8988T (cell line): ENCODE results near the gene GPC5.
"Not testable (repeated sequence)": the region's sequence is repeated elsewhere in the genome, so short reads cannot be mapped to it uniquely, and the experiment has no call there.

Experiments used
- DNase-seq: peaks from one replicate; pipeline ENCODE4 v3.0.0; 2011

The GPC5 gene

GRCh38 chr13:92717857-92718256 lies 1319.4 kb downstream of the GPC5 start:
- no peak for DNase-seq

GRCh38 chr13:92719868-92720267 lies 1321.4 kb downstream of the GPC5 start:
- no peak for DNase-seq

GRCh38 chr13:92721620-92722019 lies 1323.2 kb downstream of the GPC5 start:
- DNase-seq = no peak

- DNase-seq = no peak
Observed at GRCh38 chr13:92727118-92727517, 1328.7 kb downstream of the GPC5 start.

GRCh38 chr13:92734068-92734467 lies 1335.6 kb downstream of the GPC5 start:
- DNase-seq = no peak

GRCh38 chr13:92734545-92734944 lies 1336.1 kb downstream of the GPC5 start:
- no peak for DNase-seq

GRCh38 chr13:92735909-92736308 lies 1337.5 kb downstream of the GPC5 start:
- no peak for DNase-seq

- DNase-seq = no peak
Observed at GRCh38 chr13:92739306-92739818, 1340.9 kb downstream of the GPC5 start.

- no peak for DNase-seq
Observed at GRCh38 chr13:92743992-92744391, 1345.6 kb downstream of the GPC5 start.

- no peak for DNase-seq
Observed at GRCh38 chr13:92745258-92745657, 1346.8 kb downstream of the GPC5 start.

GRCh38 chr13:92752705-92753104 lies 1354.3 kb downstream of the GPC5 start:
- not testable (repeated sequence) for DNase-seq

- DNase-seq = no peak
Observed at GRCh38 chr13:92761710-92762109, 1363.3 kb downstream of the GPC5 start.

- DNase-seq = no peak
Observed at GRCh38 chr13:92767468-92767867, 1369.0 kb downstream of the GPC5 start.

- DNase-seq = no peak
Observed at GRCh38 chr13:92768602-92769001, 1370.2 kb downstream of the GPC5 start.

- no peak for DNase-seq
Observed at GRCh38 chr13:92769046-92769445, 1370.6 kb downstream of the GPC5 start.

GRCh38 chr13:92775658-92776057 lies 1377.2 kb downstream of the GPC5 start:
- DNase-seq = no peak

GRCh38 chr13:92781965-92782690 lies 1383.7 kb downstream of the GPC5 start:
- DNase-seq = no peak

- no peak for DNase-seq
Observed at GRCh38 chr13:92802776-92803175, 1404.4 kb downstream of the GPC5 start.

GRCh38 chr13:92804346-92804745 lies 1405.9 kb downstream of the GPC5 start:
- DNase-seq = no peak

GRCh38 chr13:92804926-92805325 lies 1406.5 kb downstream of the GPC5 start:
- no peak for DNase-seq

GRCh38 chr13:92805766-92806165 lies 1407.3 kb downstream of the GPC5 start:
- no peak for DNase-seq

GRCh38 chr13:92806215-92806614 lies 1407.8 kb downstream of the GPC5 start:
- no peak for DNase-seq

GRCh38 chr13:92807353-92807752 lies 1408.9 kb downstream of the GPC5 start:
- DNase-seq = no peak

GRCh38 chr13:92807966-92808365 lies 1409.5 kb downstream of the GPC5 start:
- no peak for DNase-seq

GRCh38 chr13:92821324-92821723 lies 1422.9 kb downstream of the GPC5 start:
- no peak for DNase-seq
